GM20000 (cell line): ENCODE results near the gene LRRC30.

Experiments used
- DNase-seq: peaks from one replicate; pipeline ENCODE4 v3.0.0; 2012; ENCODE audit warnings: low spot score
- TF ChIP-seq, protein P1 (sequence below): IDR thresholded peaks from 2 replicates; pipeline ENCODE4 v1.5.1; 2012; ENCODE audit warnings: mild to moderate bottlenecking, control low read depth; ENCODE audit errors: extremely low read depth, missing control alignments

Gene LRRC30

DNA sequence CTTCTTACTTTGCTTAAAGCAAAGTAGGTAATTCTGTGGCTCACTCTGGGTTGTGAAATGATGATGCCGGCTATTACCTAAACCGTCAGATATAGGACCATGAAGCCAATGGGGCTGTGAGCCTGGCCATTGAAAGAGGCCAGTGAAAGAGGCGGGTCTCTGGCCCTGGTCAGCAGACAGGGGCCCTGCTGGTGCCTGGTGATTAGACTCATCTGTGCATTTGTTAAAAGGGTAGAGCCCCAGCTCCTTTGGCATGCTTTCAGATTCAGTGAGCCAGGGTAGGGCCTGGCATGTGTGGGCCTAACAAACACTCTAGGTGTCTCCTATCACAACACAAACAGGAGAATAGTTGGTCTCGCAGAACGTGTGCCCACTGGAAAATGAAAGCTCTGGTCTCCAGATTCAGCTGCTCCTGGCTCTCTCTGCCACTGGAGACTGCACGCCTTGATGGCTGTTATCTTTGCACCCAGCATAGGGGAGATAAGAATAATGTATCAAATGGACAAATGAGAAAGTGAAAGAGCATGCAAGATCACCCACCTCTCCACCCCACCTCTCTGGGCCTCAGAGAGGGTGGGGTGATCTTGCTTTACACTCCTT is 6.9 kb downstream of the LRRC30 start:
- TF ChIP-seq, protein P1, sequence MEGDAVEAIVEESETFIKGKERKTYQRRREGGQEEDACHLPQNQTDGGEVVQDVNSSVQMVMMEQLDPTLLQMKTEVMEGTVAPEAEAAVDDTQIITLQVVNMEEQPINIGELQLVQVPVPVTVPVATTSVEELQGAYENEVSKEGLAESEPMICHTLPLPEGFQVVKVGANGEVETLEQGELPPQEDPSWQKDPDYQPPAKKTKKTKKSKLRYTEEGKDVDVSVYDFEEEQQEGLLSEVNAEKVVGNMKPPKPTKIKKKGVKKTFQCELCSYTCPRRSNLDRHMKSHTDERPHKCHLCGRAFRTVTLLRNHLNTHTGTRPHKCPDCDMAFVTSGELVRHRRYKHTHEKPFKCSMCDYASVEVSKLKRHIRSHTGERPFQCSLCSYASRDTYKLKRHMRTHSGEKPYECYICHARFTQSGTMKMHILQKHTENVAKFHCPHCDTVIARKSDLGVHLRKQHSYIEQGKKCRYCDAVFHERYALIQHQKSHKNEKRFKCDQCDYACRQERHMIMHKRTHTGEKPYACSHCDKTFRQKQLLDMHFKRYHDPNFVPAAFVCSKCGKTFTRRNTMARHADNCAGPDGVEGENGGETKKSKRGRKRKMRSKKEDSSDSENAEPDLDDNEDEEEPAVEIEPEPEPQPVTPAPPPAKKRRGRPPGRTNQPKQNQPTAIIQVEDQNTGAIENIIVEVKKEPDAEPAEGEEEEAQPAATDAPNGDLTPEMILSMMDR: no peak
- DNase-seq: no peak

DNA sequence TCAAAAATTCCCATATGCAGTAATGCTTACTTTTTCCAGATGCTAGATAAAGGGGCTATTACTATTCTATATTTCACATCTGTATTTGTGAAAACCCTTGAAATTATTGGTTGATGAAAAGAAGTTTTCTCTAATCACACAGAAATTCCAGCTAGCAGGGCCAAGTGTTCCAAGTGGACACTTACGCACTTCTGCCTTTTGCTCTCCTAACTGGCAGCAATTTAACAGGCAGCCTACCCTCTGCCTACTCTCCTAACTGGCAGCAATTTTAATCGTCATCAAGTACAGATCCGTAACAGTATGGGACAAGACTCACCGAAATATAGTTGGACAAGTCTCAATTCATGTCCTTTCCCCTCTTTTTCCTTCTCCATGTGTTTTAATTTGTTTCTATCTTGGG is 12.0 kb downstream of the LRRC30 start:
- no peak for DNase-seq
- TF ChIP-seq, protein P1: no peak

DNA sequence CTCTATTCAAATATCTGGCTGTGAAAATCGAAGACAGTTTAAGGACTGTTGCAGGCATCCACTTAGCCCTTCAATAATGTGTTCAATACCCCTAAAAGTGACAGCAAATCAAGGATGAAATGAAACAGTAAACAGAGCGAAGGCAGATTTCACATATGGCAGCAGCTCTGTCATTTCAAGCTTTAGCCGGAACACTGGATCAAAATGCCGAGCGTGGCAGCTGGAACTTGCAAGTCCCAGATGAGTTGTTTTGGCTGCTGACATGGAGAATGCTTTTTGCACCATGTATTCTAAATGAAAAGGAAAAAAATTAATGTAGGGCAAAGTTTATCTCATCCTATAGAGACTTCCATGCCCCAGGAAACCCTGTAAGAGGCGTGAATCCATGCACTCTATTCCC is 18.0 kb downstream of the LRRC30 start:
- TF ChIP-seq, protein P1: no peak
- no peak for DNase-seq

DNA sequence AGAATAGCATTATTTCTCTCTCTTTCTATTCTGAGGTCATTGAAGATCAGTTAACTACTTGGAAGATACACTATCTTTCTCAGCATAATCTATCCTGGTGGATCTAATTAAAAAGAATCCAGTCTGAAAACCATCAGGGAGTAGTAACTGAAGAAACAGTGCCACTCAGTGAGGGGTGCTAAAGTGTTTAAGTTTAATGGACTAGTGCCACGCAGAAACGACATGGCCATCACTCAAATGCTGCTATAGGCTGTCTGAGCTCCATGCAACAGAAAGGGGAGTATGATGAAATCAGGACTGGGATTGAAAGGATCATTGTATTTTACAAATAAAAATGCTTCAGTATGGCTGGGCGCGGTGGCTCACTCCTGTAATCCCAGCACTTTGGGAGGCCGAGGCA is 23.3 kb downstream of the LRRC30 start:
- TF ChIP-seq, protein P1: no peak
- no peak for DNase-seq

DNA sequence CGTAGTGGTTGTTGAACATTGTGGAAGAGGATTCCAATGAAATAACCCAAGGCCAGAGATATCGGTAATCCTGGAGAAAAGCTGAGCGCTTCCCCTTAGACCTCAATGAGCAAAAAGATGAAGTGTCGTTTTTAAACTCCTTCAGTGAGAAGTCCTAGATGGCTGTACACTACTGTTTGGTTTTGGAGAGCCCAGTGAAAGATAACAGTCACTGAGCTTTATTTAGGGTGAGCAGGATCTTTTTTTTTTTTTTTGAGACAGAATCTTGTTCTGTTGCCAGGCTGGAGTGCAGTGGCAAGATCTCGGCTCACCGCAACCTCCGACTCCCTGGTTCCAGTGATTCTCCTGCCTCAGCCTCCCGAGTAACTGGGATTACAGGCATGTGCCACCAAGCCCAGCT is 24.2 kb downstream of the LRRC30 start:
- no peak for DNase-seq
- TF ChIP-seq, protein P1: no peak

DNA sequence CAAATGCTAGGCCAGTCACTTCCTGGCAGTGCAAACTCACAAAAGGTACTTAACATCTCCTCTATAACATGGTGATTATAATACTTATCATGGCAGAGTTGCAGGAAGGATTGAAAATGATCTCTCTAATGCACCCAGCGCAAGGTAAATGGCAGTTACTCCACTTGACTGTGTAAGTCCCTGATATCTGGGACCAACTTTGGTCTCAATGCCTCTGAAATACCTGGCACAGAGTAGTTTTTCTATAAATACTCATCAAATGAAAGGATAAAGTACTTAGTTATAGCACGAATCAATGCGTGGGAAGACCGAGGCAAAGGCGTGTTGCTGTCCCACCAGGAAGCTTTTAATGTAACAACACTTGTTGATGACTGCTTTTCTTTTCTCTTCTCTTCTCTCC is 24.8 kb downstream of the LRRC30 start:
- no peak for DNase-seq
- TF ChIP-seq, protein P1: no peak

DNA sequence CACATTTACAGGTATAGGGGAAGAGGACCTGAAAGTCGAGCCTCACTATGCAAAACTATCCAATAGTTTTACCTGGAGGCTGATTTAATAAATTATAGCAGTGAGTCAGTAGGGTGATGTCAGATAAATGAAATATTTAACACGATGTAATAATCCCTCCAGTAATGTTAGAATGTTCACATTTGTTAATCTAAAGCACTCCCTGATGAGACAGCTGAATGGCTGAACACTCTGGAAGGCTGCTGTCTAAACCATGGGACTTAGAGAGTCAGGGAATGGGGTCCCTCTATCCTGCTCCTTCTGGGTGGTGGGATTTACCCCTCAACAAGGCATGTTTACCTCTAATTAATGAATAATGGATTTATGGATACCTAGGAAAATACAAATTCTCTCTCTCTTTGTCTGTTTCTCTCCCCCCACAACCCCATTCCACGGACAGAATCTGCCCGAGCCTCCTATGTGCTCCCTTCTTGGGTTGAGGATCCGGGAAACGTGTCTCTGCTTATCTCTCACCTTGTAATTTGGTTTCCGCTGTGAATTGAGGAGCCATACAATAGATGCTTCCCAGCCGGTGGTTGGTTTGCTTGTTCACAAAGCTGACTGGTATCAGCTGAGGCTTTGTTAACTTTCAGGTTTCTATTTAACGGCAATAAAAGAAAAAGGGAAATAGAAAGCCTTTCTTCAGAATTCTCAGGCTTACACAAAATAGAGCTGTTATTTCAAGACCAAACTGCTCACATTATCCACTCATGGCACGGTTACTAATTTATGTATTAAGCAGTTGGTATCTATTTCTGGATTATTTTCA is 25.9 kb downstream of the LRRC30 start:
- TF ChIP-seq, protein P1: no peak
- no peak for DNase-seq
